ENCODE data around the gene COP1.

DNA sequence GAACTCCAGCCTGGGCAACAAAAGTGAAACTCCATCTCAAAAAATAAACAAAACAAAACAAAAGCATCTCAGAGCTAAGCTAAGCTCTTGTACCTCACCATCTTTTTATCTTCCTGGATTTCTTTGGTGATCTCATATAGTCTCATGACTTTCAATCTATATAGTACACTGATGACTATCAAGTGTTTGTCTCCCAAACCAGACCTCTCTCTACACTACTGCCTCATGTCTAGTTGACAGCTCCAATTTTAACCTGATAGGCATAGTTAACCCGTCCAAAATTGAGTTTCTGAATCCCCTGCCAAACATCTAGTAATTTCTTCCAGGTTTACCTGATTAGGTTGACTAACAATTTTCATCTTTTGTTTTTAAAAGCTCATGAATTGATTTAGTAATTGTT lies 151.7 kb downstream of the COP1 start:
- TF ChIP-seq, protein P1, sequence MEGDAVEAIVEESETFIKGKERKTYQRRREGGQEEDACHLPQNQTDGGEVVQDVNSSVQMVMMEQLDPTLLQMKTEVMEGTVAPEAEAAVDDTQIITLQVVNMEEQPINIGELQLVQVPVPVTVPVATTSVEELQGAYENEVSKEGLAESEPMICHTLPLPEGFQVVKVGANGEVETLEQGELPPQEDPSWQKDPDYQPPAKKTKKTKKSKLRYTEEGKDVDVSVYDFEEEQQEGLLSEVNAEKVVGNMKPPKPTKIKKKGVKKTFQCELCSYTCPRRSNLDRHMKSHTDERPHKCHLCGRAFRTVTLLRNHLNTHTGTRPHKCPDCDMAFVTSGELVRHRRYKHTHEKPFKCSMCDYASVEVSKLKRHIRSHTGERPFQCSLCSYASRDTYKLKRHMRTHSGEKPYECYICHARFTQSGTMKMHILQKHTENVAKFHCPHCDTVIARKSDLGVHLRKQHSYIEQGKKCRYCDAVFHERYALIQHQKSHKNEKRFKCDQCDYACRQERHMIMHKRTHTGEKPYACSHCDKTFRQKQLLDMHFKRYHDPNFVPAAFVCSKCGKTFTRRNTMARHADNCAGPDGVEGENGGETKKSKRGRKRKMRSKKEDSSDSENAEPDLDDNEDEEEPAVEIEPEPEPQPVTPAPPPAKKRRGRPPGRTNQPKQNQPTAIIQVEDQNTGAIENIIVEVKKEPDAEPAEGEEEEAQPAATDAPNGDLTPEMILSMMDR (IDR thresholded peaks at IDR 0.05) = no peak
- no peak for TF ChIP-seq POLR2AphosphoS5 (IDR thresholded peaks at IDR 0.05)
- no peak for TF ChIP-seq POLR2A (IDR thresholded peaks at IDR 0.05)
- no peak for TF ChIP-seq EP300 (IDR thresholded peaks at IDR 0.05)
